NCI-H2171 (cell line): Measurements from ENCODE around the gene EML5.
"Not testable (repeated sequence)": the region's sequence is repeated elsewhere in the genome, so short reads cannot be mapped to it uniquely, and the experiment has no call there.

Experiments used
- DNase-seq: peaks from one replicate; lab custom pipeline; 2025; lab: John Stamatoyannopoulos, UW

Gene EML5

GRCh38 chr14:88792473-88793258 is at the start of gene EML5:
Gene EML5 (minus strand): TSS chr14:88792953. CDS start chr14:88792503, 450 bp downstream.
- peak; percentile 89 for DNase-seq

- no peak for DNase-seq
Observed at GRCh38 chr14:88842414-88842813, 49.7 kb upstream of the EML5 start.

GRCh38 chr14:88841741-88842140 is 49.0 kb upstream of the EML5 start:
- no peak for DNase-seq

- DNase-seq, result no peak
Observed at GRCh38 chr14:88840926-88841325, 48.2 kb upstream of the EML5 start.

- no peak for DNase-seq
Observed at GRCh38 chr14:88838015-88838414, 45.3 kb upstream of the EML5 start.

GRCh38 chr14:88837495-88837894 is 44.7 kb upstream of the EML5 start:
- no peak for DNase-seq

GRCh38 chr14:88835661-88836060 is 42.9 kb upstream of the EML5 start:
- peak; percentile 34 for DNase-seq

GRCh38 chr14:88834883-88835431 is 42.2 kb upstream of the EML5 start:
- no peak for DNase-seq

GRCh38 chr14:88831284-88831683 is 38.5 kb upstream of the EML5 start:
- no peak for DNase-seq

- no peak for DNase-seq
Observed at GRCh38 chr14:88829685-88830302, 37.0 kb upstream of the EML5 start.

- no peak for DNase-seq
Observed at GRCh38 chr14:88829188-88829587, 36.4 kb upstream of the EML5 start.

GRCh38 chr14:88825503-88825902 is 32.8 kb upstream of the EML5 start:
- DNase-seq, result no peak

GRCh38 chr14:88825078-88825458 is 32.3 kb upstream of the EML5 start:
- no peak for DNase-seq

- DNase-seq, result peak; percentile 88
Observed at GRCh38 chr14:88824314-88825077, 31.7 kb upstream of the EML5 start, which contains the start of gene TTC8. Gene TTC8 (plus strand): TSS chr14:88824651. CDS start chr14:88824708, 57 bp downstream.

- no peak for DNase-seq
Observed at GRCh38 chr14:88823968-88824313, 31.2 kb upstream of the EML5 start.

- DNase-seq, result no peak
Observed at GRCh38 chr14:88821888-88822287, 29.1 kb upstream of the EML5 start.

- no peak for DNase-seq
Observed at GRCh38 chr14:88821378-88821777, 28.6 kb upstream of the EML5 start.

- not testable (repeated sequence) for DNase-seq
Observed at GRCh38 chr14:88819674-88820073, 26.9 kb upstream of the EML5 start.

- DNase-seq, result no peak
Observed at GRCh38 chr14:88818018-88818417, 25.3 kb upstream of the EML5 start.

- DNase-seq, result no peak
Observed at GRCh38 chr14:88815980-88816379, 23.2 kb upstream of the EML5 start.

GRCh38 chr14:88808359-88808758 is 15.6 kb upstream of the EML5 start:
- no peak for DNase-seq

GRCh38 chr14:88804477-88804876 is 11.7 kb upstream of the EML5 start:
- DNase-seq, result no peak

- no peak for DNase-seq
Observed at GRCh38 chr14:88804035-88804434, 11.3 kb upstream of the EML5 start.
